ENCODE measurements around the gene IL5.

IL5 gene

GRCh38 chr5:132540764-132541163, 2.6 kb downstream of the IL5 start:
- H3K9me3 ChIP-seq, result no peaks in the 10 kb centered on the region
- no peaks in the 10 kb centered on the region for H3K4me1 ChIP-seq (ENCODE audit: control insufficient read depth in 1 of 2, insufficient read depth in 1 of 2, low read depth in 1 of 2, low read length in 1 of 2)
- no peak overlapping the region for H3K4me3 ChIP-seq (ENCODE audit: low read depth in 1 of 2, low read length in 1 of 2)
- no peaks in the 10 kb centered on the region for H3K36me3 ChIP-seq
- H3K27me3 ChIP-seq, result no peaks in the 10 kb centered on the region
- no peak overlapping the region for H3K27ac ChIP-seq
- no peak for TF ChIP-seq CTCF (IDR thresholded peaks at IDR 0.05)

- Histone ChIP-seq H3K4me1 (ENCODE audit: control insufficient read depth in 1 of 2, insufficient read depth in 1 of 2, low read depth in 1 of 2, low read length in 1 of 2) (no peaks in the 10 kb centered on the region), H3K4me3 (ENCODE audit: low read depth in 1 of 2, low read length in 1 of 2) (no peak overlapping the region), H3K27me3 (no peaks in the 10 kb centered on the region), H3K36me3 (no peaks in the 10 kb centered on the region), H3K9me3 (no peaks in the 10 kb centered on the region), H3K27ac (no peak overlapping the region)
- no peak for TF ChIP-seq CTCF (IDR thresholded peaks at IDR 0.05)
Observed at GRCh38 chr5:132540149-132540548, 3.2 kb downstream of the IL5 start.

GRCh38 chr5:132539716-132540115, 3.6 kb downstream of the IL5 start:
- Histone ChIP-seq H3K27me3 (no peaks in the 10 kb centered on the region), H3K4me1 (ENCODE audit: control insufficient read depth in 1 of 2, insufficient read depth in 1 of 2, low read depth in 1 of 2, low read length in 1 of 2) (no peaks in the 10 kb centered on the region), H3K27ac (no peak overlapping the region), H3K4me3 (ENCODE audit: low read depth in 1 of 2, low read length in 1 of 2) (no peak overlapping the region), H3K36me3 (no peaks in the 10 kb centered on the region), H3K9me3 (no peaks in the 10 kb centered on the region)
- TF ChIP-seq CTCF (IDR thresholded peaks at IDR 0.05), result no peak

- Histone ChIP-seq H3K27me3 (peaks cover 27% of the 10 kb centered on the region), H3K9me3 (no peaks in the 10 kb centered on the region), H3K4me1 (ENCODE audit: control insufficient read depth in 1 of 2, insufficient read depth in 1 of 2, low read depth in 1 of 2, low read length in 1 of 2) (peaks cover 0 to 3% of the 10 kb centered on the region in 2 experiments), H3K36me3 (no peaks in the 10 kb centered on the region), H3K4me3 (ENCODE audit: low read depth in 1 of 2, low read length in 1 of 2) (no peak overlapping the region), H3K27ac (no peak overlapping the region)
- no peak for TF ChIP-seq CTCF (IDR thresholded peaks at IDR 0.05)
Observed at GRCh38 chr5:132530946-132531345, 12.4 kb downstream of the IL5 start.

- Histone ChIP-seq H3K4me3 (ENCODE audit: low read depth in 1 of 2, low read length in 1 of 2) (no peak overlapping the region), H3K27me3 (peaks cover 27% of the 10 kb centered on the region), H3K27ac (no peak overlapping the region), H3K36me3 (no peaks in the 10 kb centered on the region), H3K4me1 (ENCODE audit: control insufficient read depth in 1 of 2, insufficient read depth in 1 of 2, low read depth in 1 of 2, low read length in 1 of 2) (peaks cover 0 to 3% of the 10 kb centered on the region in 2 experiments), H3K9me3 (no peaks in the 10 kb centered on the region)
- TF ChIP-seq CTCF (IDR thresholded peaks at IDR 0.05), result no peak
Observed at GRCh38 chr5:132528866-132529634, 14.3 kb downstream of the IL5 start.
